IPS-15b (cell line): ENCODE results near the gene AGMO.
"Not testable (repeated sequence)": the region's sequence is repeated elsewhere in the genome, so short reads cannot be mapped to it uniquely, and the experiment has no call there.

Experiments
- H3K27me3 ChIP-seq: one replicate; pipeline ENCODE4 v1.6.1; 2013; ENCODE audit warnings: low read length; ENCODE audit not compliant: control insufficient read depth, insufficient read depth
- H3K36me3 ChIP-seq: one replicate; pipeline ENCODE4 v1.6.1; 2013; ENCODE audit warnings: low read length; ENCODE audit not compliant: control insufficient read depth, insufficient read depth
- H3K4me1 ChIP-seq: one replicate; pipeline ENCODE4 v1.6.1; 2013; ENCODE audit warnings: mild to moderate bottlenecking, low read length; ENCODE audit not compliant: control insufficient read depth, insufficient read depth
- H3K4me3 ChIP-seq: one replicate; pipeline ENCODE4 v1.5.1; 2013; ENCODE audit warnings: low read depth, low read length
- H3K9ac ChIP-seq: one replicate; pipeline ENCODE4 v1.6.1; 2013; ENCODE audit warnings: low read depth, mild to moderate bottlenecking, low read length
- H3K9me3 ChIP-seq: one replicate; pipeline ENCODE4 v1.6.1; 2013; ENCODE audit warnings: mild to moderate bottlenecking, low read length; ENCODE audit not compliant: control insufficient read depth, insufficient read depth

AGMO gene

GRCh38 chr7:15558756-15559155 is 3.1 kb downstream of the AGMO start:
- Histone ChIP-seq H3K4me1 (peaks cover 7% of the 10 kb centered on the region), H3K27me3 (no peaks in the 10 kb centered on the region), H3K9ac (no peak overlapping the region), H3K4me3 (no peak overlapping the region), H3K9me3 (no peaks in the 10 kb centered on the region), H3K36me3 (no peaks in the 10 kb centered on the region)

GRCh38 chr7:15557686-15558085 is 4.1 kb downstream of the AGMO start:
- no peaks in the 10 kb centered on the region for H3K27me3 ChIP-seq
- no peaks in the 10 kb centered on the region for H3K9me3 ChIP-seq
- no peak overlapping the region for H3K4me3 ChIP-seq
- no peak overlapping the region for H3K9ac ChIP-seq
- H3K36me3 ChIP-seq: no peaks in the 10 kb centered on the region
- H3K4me1 ChIP-seq: peaks cover 7% of the 10 kb centered on the region

GRCh38 chr7:15557186-15557585 is 4.6 kb downstream of the AGMO start:
- H3K4me3 ChIP-seq: no peak overlapping the region
- no peaks in the 10 kb centered on the region for H3K27me3 ChIP-seq
- peaks cover 7% of the 10 kb centered on the region for H3K4me1 ChIP-seq
- no peaks in the 10 kb centered on the region for H3K9me3 ChIP-seq
- no peaks in the 10 kb centered on the region for H3K36me3 ChIP-seq
- no peak overlapping the region for H3K9ac ChIP-seq

DNA sequence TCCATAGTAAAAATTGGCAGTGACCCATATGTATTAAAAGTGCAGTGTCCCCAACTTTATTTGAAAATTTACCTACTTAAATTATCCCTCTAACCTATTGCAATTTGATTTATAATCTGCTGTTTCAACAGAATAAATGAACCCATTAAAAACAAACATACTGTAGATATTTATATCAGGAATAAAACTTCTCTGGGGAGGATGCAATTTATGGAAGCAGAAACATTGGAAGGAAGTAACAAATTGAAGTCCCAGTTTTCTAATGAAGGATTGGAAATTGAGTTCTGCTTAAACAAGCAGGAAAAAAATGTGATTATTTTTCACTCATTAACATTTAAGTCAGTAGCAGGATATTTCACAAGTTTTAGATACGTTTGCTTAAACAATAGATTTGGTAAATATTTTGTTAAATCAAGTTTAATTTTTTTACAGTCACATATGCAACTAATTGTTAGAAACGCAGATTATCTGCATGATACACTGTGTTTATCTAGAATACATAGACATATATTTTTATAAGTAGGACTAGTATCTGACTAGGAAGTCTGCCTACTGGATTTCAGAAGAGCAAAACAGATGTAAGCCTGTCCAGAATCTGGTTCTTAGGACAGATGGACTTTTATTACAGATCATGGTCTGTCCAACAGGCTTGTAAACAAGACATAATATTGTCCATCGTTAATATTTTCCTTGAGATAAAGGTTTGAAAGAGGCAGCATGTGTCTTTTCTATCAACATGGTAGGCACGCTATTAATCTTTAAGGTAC is 5.3 kb downstream of the AGMO start:
- Histone ChIP-seq H3K9ac (no peak overlapping the region), H3K4me1 (peaks cover 7% of the 10 kb centered on the region), H3K36me3 (no peaks in the 10 kb centered on the region), H3K27me3 (no peaks in the 10 kb centered on the region), H3K9me3 (no peaks in the 10 kb centered on the region), H3K4me3 (no peak overlapping the region)

- Histone ChIP-seq H3K36me3 (no peaks in the 10 kb centered on the region), H3K4me3 (no peak overlapping the region), H3K4me1 (peaks cover 7% of the 10 kb centered on the region), H3K9ac (no peak overlapping the region), H3K27me3 (no peaks in the 10 kb centered on the region), H3K9me3 (no peaks in the 10 kb centered on the region)
Observed at GRCh38 chr7:15555381-15555859, 6.4 kb downstream of the AGMO start.

GRCh38 chr7:15554744-15555143 is 7.1 kb downstream of the AGMO start:
- H3K36me3 ChIP-seq: no peaks in the 10 kb centered on the region
- no peak overlapping the region for H3K9ac ChIP-seq
- H3K4me1 ChIP-seq: peaks cover 7% of the 10 kb centered on the region
- H3K4me3 ChIP-seq: no peak overlapping the region
- H3K9me3 ChIP-seq: no peaks in the 10 kb centered on the region
- H3K27me3 ChIP-seq: no peaks in the 10 kb centered on the region

DNA sequence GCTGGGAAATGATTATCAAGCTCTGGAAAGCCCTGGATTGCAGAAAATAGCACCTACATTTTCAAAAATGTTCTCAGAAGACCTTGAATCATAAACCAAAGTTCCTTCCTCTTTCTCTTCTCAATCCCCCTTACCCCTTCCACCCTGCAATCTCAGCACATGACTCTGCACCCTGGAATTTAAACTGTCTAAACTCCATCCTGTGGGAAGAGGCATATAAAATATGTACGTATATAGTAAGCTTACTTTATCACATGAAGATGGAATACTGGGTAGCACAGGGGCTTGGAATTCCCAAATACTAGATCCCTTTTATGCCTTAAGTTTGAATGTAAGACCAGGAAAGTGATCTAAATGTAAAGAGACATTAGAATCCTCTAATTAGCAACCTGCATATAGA is 7.7 kb downstream of the AGMO start:
- H3K27me3 ChIP-seq: no peaks in the 10 kb centered on the region
- H3K4me1 ChIP-seq: peaks cover 7% of the 10 kb centered on the region
- H3K36me3 ChIP-seq: no peaks in the 10 kb centered on the region
- H3K4me3 ChIP-seq: no peak overlapping the region
- no peak overlapping the region for H3K9ac ChIP-seq
- no peaks in the 10 kb centered on the region for H3K9me3 ChIP-seq

DNA sequence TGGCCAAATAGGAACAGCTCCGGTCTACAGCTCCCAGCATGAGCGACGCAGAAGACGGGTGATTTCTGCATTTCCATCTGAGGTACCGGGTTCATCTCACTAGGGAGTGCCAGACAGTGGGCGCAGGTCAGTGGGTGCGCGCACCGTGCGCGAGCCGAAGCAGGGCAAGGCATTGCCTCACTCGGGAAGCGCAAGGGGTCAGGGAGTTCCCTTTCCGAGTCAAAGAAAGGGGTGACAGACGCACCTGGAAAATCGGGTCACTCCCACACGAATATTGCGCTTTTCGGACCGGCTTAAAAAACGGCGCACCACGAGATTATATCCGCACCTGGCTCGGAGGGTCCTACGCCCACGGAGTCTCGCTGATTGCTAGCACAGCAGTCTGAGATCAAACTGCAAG is 14.5 kb downstream of the AGMO start:
- not testable (repeated sequence) for H3K4me1 ChIP-seq, H3K9me3 ChIP-seq, H3K27me3 ChIP-seq, H3K36me3 ChIP-seq, H3K9ac ChIP-seq
- peak overlapping the region; percentile 43 for H3K4me3 ChIP-seq

- Histone ChIP-seq H3K27me3 (no peaks in the 10 kb centered on the region), H3K9ac (no peak overlapping the region), H3K36me3 (no peaks in the 10 kb centered on the region), H3K4me3 (peak overlapping the region; percentile 11), H3K4me1 (no peaks in the 10 kb centered on the region), H3K9me3 (no peaks in the 10 kb centered on the region)
Observed at GRCh38 chr7:15546272-15546792, 15.5 kb downstream of the AGMO start.

DNA sequence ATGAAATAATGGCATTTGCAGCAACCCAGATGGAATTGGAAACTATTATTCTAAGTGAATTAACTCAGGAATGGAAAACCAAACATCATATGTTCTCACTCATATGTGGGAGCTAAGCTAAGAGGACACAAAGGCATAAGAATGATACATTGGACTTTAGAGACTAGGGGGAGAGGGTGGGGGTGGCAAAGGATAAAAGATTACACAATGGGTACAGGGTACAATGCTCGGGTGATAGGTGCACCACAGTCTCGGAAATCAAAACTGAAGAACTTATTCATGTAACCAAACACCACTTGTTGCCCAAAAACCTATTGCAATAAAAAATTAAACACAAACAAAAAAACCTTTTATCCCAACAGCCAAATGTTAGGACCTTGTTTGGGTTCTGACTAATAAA is 17.8 kb downstream of the AGMO start:
- Histone ChIP-seq H3K27me3 (no peaks in the 10 kb centered on the region), H3K4me1 (no peaks in the 10 kb centered on the region), H3K9me3 (no peaks in the 10 kb centered on the region), H3K9ac (no peak overlapping the region), H3K4me3 (no peak overlapping the region), H3K36me3 (no peaks in the 10 kb centered on the region)

DNA sequence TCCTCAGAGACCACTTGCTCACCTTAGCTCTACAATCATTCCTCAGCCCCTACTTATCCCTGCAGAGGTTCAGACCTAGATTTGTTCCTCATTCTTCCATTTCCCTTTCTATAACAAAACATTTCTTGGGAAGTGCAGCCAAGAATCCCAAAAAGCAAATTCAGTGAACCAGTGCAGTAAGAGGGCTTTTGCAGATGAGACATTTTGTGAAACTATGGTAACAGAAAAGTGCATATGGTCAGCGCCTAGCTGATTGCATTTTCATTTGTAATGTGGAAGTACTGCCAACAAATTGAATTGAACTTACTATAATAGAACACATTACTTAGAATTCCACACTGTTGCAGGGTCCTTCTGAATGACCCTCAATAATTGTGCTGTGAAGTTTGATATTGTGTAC is 18.6 kb downstream of the AGMO start:
- Histone ChIP-seq H3K9ac (no peak overlapping the region), H3K36me3 (no peaks in the 10 kb centered on the region), H3K27me3 (no peaks in the 10 kb centered on the region), H3K9me3 (no peaks in the 10 kb centered on the region), H3K4me1 (no peaks in the 10 kb centered on the region), H3K4me3 (no peak overlapping the region)

- Histone ChIP-seq H3K9ac (no peak overlapping the region), H3K36me3 (no peaks in the 10 kb centered on the region), H3K27me3 (no peaks in the 10 kb centered on the region), H3K4me3 (no peak overlapping the region), H3K9me3 (no peaks in the 10 kb centered on the region), H3K4me1 (no peaks in the 10 kb centered on the region)
Observed at GRCh38 chr7:15527648-15528047, 34.2 kb downstream of the AGMO start.
